GM23338 (cell line): ENCODE data around the gene CPE.

ENCODE experiments used
- CTCF ChIP-seq, 2 experiments: fragments of 200-600 bp in 1 of 2; sonication (generic) in 1 of 2; conservative IDR thresholded peaks; 2 replicates each; pipeline versions ENCODE4 v1.5.1 to v1.6.1; 2016 to 2017; ENCODE audit warnings: antibody characterized with exemption in 2 of 2, low read depth in 2 of 2, mild to moderate bottlenecking in 2 of 2, moderate library complexity in 1 of 2
- EZH2 ChIP-seq: fragments of 200-600 bp; sonication (generic); IDR thresholded peaks from one replicate; pipeline ENCODE4 v1.8.0; 2017; ENCODE audit warnings: antibody characterized with exemption, mild to moderate bottlenecking, low read depth; ENCODE audit not compliant: unreplicated experiment
- EZH2phosphoT487 ChIP-seq: fragments of 200-600 bp; sonication (generic); IDR thresholded peaks from one replicate; pipeline ENCODE4 v1.8.1; 2018; ENCODE audit warnings: antibody characterized with exemption; ENCODE audit not compliant: unreplicated experiment
- POLR2AphosphoS5 ChIP-seq: IDR thresholded peaks from 2 replicates; pipeline ENCODE4 v1.6.1; 2016; ENCODE audit warnings: antibody characterized with exemption, low read depth

- no peak for TF ChIP-seq EZH2
- no peak for TF ChIP-seq POLR2AphosphoS5
- no peak for TF ChIP-seq CTCF (conservative IDR thresholded peaks at IDR 0.05; ENCODE audit: low read depth in 2 of 2)
- no peak for TF ChIP-seq EZH2phosphoT487
Measured at GRCh38 chr4:165426331-165426730, 47.5 kb downstream of the CPE start.
